Kasumi-1 (cell line): Measurements from ENCODE around the gene RABGAP1L.
A peak's percentile ranks its signal among the peaks of the same experiment; 100 is the strongest.
"Not testable (repeated sequence)": the region's sequence is repeated elsewhere in the genome, so short reads cannot be mapped to it uniquely, and the experiment has no call there.

Source experiments
- DNase-seq, 2 experiments: peaks; one replicate each; lab custom pipeline; 2025; lab: John Stamatoyannopoulos, UW

RABGAP1L gene

GRCh38 chr1:174289644-174290310, 130.5 kb downstream of the RABGAP1L start:
- DNase-seq: no peak

- DNase-seq: no peak
These were observed 131.7 kb downstream of the RABGAP1L start for GRCh38 chr1:174291059-174291458.

- no peak for DNase-seq
These were observed 137.0 kb downstream of the RABGAP1L start for GRCh38 chr1:174296309-174296708.

- DNase-seq: no peak
These were observed 138.0 kb downstream of the RABGAP1L start for GRCh38 chr1:174297351-174297750.

GRCh38 chr1:174301295-174302077, 142.2 kb downstream of the RABGAP1L start:
- DNase-seq: no peak

GRCh38 chr1:174308604-174309003, 149.3 kb downstream of the RABGAP1L start:
- no peak for DNase-seq

- no peak for DNase-seq
These were observed 150.2 kb downstream of the RABGAP1L start for GRCh38 chr1:174309490-174309889.

GRCh38 chr1:174314433-174314832, 155.1 kb downstream of the RABGAP1L start:
- DNase-seq: peak; percentile 17 to 35

GRCh38 chr1:174315239-174315638, 155.9 kb downstream of the RABGAP1L start:
- DNase-seq: no peak

GRCh38 chr1:174320897-174321296, 161.6 kb downstream of the RABGAP1L start:
- DNase-seq: not testable (repeated sequence)

GRCh38 chr1:174322202-174322862, 163.0 kb downstream of the RABGAP1L start:
- no peak for DNase-seq

GRCh38 chr1:174324493-174324892, 165.2 kb downstream of the RABGAP1L start:
- DNase-seq: no peak

- peak; percentile 64 to 76 for DNase-seq
These were observed 165.6 kb downstream of the RABGAP1L start for GRCh38 chr1:174324939-174325338.

- DNase-seq: no peak
These were observed 167.0 kb downstream of the RABGAP1L start for GRCh38 chr1:174326278-174326677.

- DNase-seq: no peak
These were observed 174.1 kb downstream of the RABGAP1L start for GRCh38 chr1:174333437-174333836.

- no peak for DNase-seq
These were observed 177.8 kb downstream of the RABGAP1L start for GRCh38 chr1:174337000-174337681.

GRCh38 chr1:174340404-174340803, 181.1 kb downstream of the RABGAP1L start:
- not testable (repeated sequence) for DNase-seq

- no peak for DNase-seq
These were observed 184.8 kb downstream of the RABGAP1L start for GRCh38 chr1:174344162-174344561.

- DNase-seq: no peak
These were observed 192.8 kb downstream of the RABGAP1L start for GRCh38 chr1:174352117-174352516.

GRCh38 chr1:174352883-174353608, 193.7 kb downstream of the RABGAP1L start:
- DNase-seq: no peak

GRCh38 chr1:174358344-174358743, 199.0 kb downstream of the RABGAP1L start:
- no peak for DNase-seq
